22Rv1 (cell line): ENCODE results near the gene BBX.
"Not testable (repeated sequence)": the region's sequence is repeated elsewhere in the genome, so short reads cannot be mapped to it uniquely, and the experiment has no call there.

Experiments used
- H3K27ac ChIP-seq: fragments of 450-650 bp; 2 replicates; pipeline ENCODE4 v1.5.1; 2017
- CTCF ChIP-seq: fragments of 450-650 bp; IDR thresholded peaks from 2 replicates; pipeline ENCODE4 v1.5.1; 2017; ENCODE audit warnings: mild to moderate bottlenecking
- ZFX ChIP-seq: fragments of 450-650 bp; IDR thresholded peaks from 2 replicates; pipeline ENCODE4 v1.6.1; 2017; ENCODE audit warnings: antibody characterized with exemption, borderline replicate concordance

Gene BBX

DNA sequence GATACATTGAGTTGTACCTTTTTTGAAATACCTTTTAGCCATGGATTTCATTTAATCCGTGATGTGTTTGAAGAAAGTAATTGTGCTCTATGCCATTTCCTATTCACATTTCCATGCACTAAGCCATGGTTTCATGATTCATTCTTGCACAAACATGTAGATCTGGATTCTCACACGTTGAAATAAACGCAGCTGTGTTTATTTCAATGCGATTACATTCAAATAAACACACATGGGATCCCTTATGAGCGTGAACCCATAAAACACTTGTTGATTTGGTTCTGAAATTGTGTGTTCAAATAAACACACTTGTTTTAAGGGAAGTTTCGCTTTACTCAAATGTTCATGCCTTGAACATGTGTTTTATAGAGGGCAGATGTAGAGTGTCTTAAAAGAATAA lies 39.2 kb downstream of the BBX start:
- no peak overlapping the region for H3K27ac ChIP-seq
- TF ChIP-seq ZFX: no peak
- TF ChIP-seq CTCF: no peak

DNA sequence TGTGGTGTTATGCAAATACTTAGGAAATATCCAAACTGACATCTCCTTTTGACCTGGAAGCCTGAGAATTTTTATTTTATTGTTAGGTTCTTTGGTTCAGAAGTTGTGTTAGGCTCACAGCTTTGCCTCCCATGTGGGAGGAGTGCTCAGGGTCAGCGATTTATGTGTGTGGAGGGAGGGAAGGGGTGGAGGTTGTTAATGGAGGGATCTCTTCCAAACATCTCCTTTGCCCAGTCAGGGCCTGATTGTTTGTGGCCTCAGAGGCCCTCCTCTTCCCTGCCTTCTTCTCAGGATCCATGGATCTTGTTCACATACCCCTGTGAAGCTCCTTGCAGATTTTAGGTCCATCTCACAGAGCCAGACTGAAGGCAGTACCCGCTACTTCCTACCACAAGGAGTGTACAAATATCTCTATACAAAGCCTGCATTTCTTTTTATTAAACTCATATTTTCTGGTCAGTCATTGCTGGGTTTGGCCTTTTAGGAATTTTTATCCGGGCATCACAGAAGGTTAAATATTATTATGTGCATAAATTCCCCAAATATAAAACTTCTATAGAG lies 40.3 kb downstream of the BBX start:
- H3K27ac ChIP-seq: no peak overlapping the region
- no peak for TF ChIP-seq CTCF
- no peak for TF ChIP-seq ZFX

- H3K27ac ChIP-seq: not testable (repeated sequence)
These were observed 42.5 kb downstream of the BBX start for GRCh38 chr3:107565244-107565643.

- H3K27ac ChIP-seq: not testable (repeated sequence)
These were observed 48.3 kb downstream of the BBX start for GRCh38 chr3:107571089-107571488.

- H3K27ac ChIP-seq: not testable (repeated sequence)
These were observed 48.7 kb downstream of the BBX start for GRCh38 chr3:107571492-107571891.

- H3K27ac ChIP-seq: no peak overlapping the region
- TF ChIP-seq CTCF: peak; percentile 68
- no peak for TF ChIP-seq ZFX
These were observed 51.9 kb downstream of the BBX start for GRCh38 chr3:107574650-107575049.

DNA sequence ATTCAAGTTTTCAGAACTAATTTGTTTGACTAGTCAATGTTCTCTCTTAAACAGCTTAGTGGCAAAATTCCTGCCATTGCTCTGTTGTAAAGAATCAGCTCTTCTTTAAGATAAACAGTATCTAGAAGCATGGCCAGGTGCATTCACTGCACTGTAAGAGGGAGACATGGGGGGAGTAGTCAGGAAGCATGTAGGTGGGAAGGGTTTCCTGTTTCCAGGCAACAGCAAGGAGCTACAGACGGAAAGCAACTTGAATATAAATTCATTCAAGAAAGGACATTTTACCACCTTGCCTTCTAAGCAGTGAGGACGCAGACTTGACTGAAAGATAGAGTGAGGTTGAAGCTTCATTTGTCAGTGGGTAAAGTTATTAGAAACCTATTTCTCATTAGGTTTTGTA lies 55.3 kb downstream of the BBX start:
- H3K27ac ChIP-seq: no peak overlapping the region
- TF ChIP-seq CTCF (no peak), ZFX (no peak)

GRCh38 chr3:107578523-107578922 lies 55.8 kb downstream of the BBX start:
- TF ChIP-seq CTCF: no peak
- TF ChIP-seq ZFX: no peak
- H3K27ac ChIP-seq: no peak overlapping the region

- no peak overlapping the region for H3K27ac ChIP-seq
- TF ChIP-seq ZFX (no peak), CTCF (no peak)
These were observed 56.6 kb downstream of the BBX start for GRCh38 chr3:107579371-107579770.
